ENCODE data around the gene MLLT10.
"Not testable (repeated sequence)": the region's sequence is repeated elsewhere in the genome, so short reads cannot be mapped to it uniquely, and the experiment has no call there.

MLLT10 gene

DNA sequence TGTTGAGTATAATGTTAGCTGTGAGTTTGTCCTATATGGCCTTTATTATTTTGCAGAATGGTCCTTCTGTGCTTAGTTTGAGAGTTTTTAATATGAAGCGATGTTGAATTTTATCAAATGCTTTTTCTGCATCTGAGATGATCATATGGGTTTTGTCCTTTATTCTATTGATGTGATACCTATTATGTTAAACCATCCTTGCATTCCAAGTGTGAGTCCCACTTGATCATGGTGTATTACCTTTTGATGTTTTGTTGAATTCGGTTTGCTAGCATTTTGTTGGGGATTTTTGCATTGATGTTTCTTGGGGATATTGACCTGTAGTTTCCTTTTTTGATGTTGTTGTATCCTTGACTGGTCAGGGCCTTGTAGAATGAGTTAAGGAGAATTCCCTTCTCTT, 166.4 kb downstream of the MLLT10 start:
- no peak for DNase-seq (ENCODE audit: low spot score)

DNA sequence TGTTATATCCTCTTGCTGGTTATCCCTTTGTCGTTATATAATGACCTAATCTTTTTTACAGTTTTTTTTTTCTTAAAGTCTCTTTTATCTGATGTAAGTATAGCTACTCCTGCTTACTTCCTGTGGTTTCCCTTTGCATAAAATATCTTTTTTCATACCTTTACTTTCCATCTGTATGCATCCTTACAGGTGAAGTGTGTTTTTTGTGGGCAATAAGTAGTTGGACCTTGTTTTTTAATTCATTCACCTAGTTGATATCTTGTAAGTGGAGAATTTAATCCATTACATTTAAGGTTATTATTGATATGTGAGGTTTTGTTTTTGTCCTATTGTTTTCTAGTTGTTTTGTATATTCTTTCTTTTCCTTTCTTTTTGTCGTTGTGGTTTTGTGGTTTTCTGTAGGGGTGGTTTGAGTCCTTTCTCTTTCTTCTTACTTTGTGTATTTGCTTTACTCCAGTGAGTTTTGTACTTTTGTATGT, 168.6 kb downstream of the MLLT10 start:
- DNase-seq (ENCODE audit: low spot score) = no peak

DNA sequence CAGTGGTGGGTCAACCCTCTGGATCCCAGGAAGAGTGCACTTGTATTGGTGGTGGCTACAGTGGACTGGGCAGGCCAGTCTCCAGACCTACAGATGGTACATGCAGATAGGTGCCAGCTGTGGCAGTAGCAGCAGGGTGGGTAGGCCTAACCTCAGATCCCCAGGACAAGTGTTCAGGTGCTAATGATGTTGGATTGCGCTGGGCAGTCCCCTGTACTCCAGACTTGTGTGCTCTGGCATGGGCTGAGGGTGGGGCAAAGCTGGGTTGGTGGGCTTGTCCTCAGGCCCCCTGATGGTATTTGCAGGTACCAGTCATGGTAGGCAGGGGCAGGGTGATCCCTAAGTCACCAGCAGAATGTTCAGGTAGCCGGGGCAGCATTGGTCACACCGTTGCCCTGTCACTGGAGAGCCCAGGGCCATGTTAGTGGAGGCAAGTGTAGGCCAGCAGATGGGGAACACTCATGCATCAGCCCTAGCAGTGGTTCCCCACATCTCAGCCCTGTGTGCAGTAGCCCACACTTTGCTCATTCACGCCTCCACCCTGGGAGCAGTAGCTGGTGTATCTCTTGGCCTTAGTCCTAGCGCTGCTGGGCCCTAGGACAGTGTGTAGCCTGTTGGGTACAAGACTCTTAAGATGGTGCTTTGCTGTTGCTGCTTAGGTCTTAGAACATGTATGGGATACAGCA, 171.3 kb downstream of the MLLT10 start:
- DNase-seq (ENCODE audit: low spot score) = no peak

DNA sequence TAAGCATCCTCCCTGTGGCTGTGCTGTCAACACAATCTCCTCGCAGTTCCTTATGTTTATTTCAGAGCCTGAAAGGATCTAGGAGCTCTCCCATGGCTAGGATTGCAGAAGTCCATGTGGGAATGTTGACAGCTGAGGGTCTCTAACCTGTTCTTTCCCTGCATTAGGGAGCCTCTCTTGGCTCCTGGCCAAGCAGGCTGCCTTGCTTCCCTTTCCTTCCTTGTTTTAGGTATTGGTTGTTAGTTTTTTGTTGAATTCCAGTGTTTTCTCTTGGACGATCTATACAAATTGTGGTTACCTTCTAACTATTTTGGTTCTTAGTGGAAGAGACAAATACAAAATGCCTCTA, 171.8 kb downstream of the MLLT10 start:
- no peak for DNase-seq (ENCODE audit: low spot score)

DNA sequence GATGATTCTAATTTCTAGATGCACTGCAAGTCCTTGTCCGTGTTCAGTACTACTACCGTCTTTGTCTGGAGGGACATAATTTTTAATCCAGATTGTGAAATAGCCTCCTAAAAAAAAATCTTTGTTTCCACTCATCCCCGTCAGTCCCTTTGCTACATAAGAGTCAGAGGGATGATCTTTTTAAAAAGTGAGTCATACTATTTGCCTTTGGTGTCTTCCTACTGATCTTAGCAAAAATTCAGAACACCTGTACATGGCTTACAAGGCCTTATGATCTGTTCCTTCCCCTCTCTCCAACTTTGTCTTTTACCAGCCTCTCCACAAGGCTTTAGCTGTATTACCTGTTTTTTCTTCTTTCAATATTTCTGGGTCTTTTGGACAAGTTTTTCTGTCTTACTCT, 173.5 kb downstream of the MLLT10 start:
- no peak for DNase-seq (ENCODE audit: low spot score)

DNA sequence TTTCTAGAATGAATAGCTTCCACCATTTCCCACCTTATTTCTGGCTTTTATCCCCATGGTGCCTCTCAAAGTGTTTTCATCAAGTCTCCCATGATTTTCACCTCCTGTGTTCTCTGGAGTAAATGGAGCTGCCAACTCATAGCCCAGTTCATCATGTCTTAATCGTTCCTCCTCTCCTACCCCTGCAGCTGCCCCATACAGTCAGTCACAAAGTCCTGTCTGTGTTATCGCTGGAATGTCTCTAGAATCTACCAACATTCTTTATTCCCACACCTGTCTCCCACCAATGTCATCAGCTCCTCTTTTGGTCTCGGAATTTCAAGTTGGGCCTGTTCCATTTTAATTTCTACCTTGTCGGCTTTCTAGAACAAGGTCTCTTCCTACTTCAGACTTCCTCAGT, 178.9 kb downstream of the MLLT10 start:
- DNase-seq (ENCODE audit: low spot score) = no peak

DNA sequence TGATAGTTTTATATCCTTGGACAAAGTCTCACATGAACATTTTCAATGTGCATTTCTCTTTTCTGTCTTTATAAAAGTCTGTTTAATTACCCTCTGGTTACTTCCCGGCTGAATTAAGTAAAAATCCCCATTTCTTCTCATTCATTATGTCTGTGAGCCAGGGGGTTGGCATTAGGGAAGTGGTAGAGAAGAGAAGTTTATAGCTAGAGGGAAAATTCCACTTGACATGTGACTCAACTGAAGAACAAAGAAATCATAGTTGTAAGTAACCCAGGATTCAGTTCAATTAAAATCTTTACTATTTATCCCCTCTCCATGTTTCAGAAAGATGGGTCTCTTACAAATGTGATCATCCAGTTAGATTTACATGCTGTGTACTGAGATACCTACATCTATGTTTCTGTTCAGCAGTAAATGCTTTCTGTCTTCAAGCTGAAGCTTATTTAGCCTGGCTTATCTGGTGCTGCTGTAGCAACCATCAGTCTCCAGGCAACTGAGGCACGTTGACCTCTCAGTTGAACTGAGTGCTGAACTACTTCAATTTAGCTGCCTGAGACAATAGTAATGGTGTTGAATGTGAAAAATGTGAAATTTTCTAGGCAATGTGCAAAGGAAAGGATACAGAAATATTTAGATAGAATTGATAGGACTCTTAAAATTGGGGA, 181.6 kb downstream of the MLLT10 start:
- no peak for DNase-seq (ENCODE audit: low spot score)

DNA sequence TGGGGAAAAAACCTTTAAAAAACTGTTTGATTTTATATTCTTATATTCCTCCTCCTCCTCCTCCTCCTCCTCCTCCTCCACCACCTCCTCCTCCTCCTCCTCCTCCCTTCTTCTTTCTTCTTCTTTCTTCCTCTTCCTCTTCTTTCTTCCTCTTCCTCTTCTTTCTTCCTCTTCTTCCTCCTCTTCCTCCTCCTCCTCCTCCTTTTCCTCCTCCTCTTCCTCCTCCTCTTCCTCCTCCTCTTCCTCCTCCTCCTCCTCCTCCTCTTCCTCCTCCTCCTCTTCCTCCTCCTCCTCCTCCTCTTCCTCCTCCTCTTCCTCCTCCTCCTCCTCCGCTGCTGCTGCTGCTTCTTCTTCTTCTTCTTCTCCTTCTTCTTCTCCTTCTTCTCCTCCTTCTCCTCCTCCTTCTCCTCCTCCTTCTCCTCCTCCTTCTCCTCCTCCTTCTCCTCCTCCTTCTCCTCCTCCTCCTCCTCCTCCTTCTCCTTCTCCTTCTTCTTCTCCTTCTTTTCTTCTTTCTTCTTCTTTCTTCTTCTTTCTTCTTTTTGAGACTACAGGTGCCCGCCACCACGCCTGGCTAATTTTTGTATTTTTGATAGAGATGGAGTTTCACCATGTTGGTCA, 183.5 kb downstream of the MLLT10 start:
- not testable (repeated sequence) for DNase-seq (ENCODE audit: low spot score)

DNA sequence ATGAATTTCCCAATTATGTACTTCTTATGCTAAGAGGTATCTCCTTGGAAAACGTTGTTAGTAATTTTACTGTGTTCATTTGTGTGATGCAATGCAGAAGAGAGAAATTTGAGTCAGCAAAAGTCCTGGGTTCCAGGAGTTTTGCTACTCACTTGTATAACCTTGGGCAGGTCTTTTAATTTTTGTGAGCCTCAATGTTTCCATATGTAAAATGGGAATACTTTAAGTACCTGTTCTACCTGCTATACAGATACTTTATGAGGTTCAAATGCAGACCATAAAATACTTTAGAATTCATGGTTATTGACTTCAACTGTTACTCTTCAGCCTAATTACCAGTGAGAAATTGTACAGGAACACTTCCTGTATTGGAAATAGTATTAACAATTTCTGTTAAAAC, 185.5 kb downstream of the MLLT10 start:
- DNase-seq (ENCODE audit: low spot score) = no peak

DNA sequence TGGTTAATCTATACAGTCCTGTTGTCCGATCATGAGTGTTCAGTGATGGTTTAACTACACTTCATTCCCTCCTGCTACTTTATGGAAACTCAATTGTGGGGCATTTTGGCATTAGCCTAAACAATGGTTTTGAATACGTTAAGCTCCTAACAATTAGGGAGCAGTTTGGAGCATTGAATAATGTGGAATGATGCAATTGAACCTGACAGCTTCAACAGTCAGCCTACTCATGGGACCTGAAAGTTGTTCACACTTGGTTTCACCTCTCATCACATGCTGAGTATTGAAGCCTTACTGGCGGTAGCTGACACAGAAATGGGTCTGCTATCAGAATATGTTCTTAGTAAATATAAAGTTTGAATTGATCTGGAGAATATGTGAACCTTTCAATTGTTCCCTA, 186.1 kb downstream of the MLLT10 start:
- no peak for DNase-seq (ENCODE audit: low spot score)

DNA sequence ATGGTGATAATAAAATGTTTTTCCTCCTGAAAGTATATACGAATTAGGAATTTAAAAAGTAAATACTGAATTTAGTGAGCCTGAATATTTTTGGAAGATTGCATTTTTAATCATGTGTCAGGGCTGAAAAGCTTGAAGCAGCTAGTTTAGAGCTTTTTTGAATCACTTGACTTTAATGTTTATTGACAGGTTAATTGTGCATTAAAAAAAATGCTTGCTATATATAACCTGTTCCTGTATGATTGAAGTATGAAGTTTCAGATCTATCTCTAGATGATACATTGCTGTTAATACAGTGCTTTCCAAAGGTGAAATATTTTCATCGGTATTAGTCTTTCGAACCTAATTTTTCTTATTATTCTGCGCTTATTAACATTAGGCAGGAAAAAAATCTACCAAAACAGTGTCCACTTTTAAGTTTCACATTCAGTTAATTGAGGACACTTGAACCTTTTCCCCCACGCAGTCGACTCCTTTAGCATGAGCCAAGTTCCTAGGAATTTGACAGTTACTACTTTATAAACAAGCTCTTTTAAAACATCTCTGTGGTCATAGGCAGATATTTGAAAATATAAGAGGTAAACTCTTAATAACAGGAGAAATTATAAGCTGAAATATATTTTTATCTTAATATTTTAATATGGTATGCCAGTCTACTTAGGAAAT, 187.1 kb downstream of the MLLT10 start:
- DNase-seq (ENCODE audit: low spot score) = no peak

DNA sequence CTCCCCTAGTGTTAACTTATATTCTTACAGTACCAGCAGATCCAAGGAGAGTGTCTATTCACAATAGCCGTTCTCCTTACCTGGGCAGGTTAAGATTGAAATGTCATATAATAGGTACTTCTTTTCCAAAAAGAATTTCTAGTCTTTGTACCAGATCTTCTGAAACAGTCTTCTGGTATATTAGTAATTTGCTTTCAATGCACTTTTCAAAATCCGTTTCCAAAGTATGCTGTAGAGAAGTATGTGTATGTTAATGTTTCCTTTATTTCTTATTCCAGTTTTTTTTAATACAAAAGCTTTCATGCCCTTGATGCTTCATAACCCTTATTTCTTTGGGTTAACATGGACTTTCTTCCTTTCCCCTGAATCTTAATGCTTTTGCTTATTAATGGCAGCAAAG, 188.2 kb downstream of the MLLT10 start:
- DNase-seq (ENCODE audit: low spot score) = no peak

DNA sequence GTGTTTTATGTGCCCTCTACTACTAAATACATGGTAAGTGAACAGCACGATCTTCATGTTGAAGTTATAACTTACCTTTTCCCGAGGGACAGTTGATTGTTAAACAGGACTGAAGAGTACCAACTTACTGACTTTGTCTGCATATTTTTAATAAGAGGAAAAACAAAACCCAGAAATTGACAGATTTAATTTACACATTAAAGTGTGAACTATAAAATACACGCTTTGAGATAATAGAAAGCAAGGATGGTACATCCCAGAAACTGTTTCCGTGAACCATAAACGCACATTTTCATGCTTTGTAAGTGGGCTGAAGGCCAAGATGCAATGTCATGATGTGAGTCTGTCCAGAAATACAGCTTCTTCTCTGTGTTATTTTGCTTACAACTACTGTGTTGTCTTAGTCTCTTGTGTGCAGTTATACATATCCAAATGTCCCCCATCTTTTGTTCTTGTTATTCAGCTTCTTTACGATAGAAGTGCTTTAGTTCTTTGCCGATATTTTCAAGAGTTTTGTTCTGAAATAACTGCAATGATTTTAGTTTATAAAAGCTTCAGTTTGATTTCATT, 190.1 kb downstream of the MLLT10 start:
- DNase-seq (ENCODE audit: low spot score) = no peak

DNA sequence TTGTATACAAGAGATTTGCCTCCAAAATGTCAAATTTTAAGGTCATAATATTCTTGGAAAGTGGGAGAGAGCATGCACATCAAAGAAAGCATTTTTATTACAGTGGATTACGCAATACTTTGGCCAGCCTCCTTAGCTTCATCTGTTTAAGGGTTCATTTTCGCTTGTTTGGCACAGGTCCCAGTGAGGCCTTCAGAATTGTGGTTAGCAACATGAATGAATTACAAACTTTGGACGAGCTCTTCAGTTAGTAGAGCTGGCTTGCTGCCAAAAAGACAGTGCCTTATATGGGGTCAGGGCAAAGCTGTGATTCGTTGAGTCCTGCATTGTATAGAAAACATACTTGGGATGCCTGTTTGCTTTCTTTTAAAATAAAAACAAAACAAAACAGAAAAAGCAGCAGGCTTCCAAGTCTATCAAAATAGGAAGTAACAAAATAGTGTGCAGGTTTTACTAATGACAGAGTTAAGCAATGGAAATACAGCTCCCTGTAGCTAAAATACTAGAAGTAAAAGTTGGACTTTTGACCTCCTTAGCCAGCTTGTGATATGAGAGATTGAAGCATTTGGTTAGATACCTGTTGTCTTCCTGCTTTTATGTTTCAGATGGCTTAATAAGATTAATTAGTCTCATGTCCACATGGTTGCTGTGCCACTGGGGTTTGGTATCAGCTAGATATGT, 190.8 kb downstream of the MLLT10 start:
- peak; percentile 95 for DNase-seq (ENCODE audit: low spot score)

DNA sequence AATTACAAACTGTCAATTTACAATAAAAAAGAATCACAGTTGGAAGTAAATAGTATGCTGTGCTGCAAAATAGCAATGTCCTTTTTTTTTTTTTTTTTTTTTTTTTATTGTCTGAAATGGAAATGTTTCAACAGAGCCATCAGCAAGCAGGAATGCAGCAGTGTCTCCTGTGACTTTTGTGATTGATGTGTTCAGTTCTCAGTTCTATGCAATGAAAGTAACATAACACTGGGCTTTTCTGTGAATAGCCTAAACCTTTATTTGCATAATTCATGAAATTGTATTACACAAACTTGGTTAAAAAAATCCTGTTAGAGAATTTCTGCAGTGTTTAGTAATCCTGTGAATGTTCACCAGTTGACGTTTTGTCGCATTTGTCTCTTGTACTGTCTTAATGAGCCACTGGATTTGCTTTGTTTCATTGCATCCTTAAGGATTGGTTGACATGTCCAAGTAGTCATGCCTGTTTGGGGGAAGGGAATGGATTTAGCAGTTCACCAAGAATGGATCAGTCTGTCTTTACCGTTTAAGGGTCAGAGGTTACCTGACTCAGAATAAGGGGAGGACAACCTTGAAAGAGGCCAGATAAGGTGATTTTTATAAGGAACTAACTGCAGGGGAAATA, 192.7 kb downstream of the MLLT10 start:
- DNase-seq (ENCODE audit: low spot score) = no peak

DNA sequence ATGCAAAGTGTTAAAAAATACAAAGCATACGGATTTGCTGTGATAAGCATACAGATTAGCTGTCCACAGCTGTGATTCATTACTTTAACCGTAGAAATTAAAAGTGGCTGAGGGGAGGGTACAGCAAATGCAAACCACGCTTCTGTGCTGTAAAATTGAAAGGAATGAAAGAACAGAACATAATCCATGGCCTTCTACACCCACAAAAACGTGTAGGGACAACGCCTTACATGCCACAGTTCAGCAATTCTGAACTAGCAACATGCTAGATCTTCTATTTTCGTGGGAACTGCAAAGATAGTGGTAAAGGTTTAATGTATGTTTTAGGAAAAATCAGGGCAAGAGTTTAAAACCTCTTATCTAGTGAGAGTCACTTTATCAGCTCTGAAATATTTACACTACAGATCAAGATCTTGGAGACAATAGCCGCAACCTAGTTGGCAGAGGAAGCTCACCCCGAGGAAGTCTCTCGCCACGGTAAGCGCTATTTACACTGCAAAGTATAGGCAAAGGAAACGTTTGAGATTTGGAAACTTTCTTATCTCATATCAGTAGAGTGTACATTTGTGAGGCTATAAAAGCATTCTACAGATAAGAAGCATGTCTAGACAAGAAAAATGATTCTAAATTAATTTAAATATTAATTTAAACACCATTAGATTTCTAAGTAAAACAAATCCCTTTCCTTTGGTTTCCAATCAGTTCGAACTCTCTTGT, 193.6 kb downstream of the MLLT10 start:
- no peak for DNase-seq (ENCODE audit: low spot score)

DNA sequence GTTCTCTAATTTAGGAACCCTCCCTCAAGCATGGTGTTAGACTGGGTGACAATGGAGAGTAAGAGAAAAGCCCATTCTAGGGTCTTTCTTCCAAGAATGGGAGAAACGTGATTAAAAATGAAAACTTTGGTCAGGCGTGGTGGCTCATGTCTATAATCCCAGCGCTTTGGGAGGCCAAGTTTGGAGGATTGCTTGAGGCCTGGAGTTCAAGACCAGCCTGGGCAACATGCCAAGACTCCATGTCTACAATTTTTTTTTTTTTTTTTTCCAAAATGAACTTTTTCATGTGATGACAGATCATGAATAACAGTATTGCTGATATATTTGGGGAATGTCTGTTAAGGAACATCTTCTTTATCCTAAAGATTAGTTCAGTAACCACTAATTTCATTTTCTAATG, 194.6 kb downstream of the MLLT10 start:
- no peak for DNase-seq (ENCODE audit: low spot score)

DNA sequence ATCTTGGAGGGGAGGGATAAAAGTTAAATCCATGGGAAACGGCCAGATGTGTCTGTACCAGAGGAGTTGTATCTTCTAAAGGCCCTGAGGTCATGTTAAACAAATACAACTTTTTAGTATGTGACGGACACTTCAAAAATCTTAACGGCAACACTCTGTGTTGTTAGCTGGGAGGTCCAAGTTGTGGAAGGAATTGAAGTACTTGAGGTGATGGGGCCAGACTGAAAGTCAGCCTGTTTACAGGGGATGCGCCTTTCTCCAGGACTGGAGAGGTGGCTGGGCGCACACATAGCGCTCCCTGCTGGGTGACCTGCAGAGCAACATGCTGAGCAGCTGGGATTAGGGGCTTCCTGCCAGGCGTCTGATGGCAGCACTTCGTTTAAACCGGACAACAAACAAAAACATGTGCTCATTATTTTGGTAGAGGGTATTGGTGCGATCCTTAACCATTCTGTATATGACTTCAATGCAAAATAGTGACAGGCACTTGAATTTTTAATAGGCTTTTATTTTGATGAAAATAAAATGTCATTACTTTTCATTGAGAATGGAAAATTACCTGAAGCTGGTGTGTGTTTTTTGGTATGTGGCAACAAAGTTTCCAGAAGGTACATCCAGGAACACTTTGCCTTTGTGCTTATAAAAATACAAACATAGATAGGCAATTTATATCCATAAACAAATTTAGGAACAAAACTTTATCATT, 198.2 kb downstream of the MLLT10 start:
- DNase-seq (ENCODE audit: low spot score) = no peak

DNA sequence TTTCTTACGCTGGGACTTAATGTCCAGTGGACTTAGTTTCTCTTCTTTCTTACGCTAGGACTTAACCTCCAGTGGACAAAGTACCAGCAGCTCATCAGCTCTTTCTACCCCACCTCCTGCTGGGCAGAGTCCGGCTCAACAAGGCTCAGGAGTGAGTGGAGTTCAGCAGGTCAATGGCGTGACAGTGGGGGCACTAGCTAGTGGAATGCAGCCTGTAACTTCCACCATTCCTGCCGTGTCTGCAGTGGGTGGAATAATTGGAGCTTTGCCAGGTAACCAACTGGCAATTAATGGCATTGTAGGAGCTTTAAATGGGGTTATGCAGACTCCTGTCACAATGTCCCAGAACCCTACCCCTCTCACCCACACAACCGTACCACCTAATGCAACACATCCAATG, 199.7 kb downstream of the MLLT10 start:
- DNase-seq (ENCODE audit: low spot score) = no peak

DNA sequence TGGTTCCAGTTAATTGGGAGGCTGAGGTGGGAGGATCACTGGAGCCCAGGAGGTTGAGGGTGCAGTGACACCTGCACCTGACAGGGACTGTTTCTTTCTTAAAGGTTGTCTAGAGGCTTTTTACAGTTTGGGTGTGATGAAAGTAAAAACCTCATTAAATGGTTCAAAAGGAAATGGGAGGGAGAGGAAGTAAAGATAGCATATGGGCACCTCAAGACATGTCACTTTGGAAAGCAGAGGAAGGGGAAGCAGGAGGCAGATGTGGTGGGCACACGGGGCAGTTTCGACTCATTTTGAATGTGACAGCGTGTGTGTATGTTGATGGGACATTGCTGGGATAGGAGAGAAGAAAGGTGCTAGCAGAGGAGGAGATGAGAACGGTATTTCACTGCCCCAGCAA, 203.1 kb downstream of the MLLT10 start:
- DNase-seq (ENCODE audit: low spot score) = no peak
